K562 treated with DMSO at 1 percent for 12 hours (cell line): ENCODE measurements around the gene ARFGAP3. TPM values are rescaled to one million over a fixed set of nuclear protein-coding genes. Genes with fewer than 3 reads are reported as not detected.

Experiments used
- total RNA-seq: library from RNA; unstranded; fragments of 300-600 nt; gene quantifications from 2 replicates; pipeline ENCODE4 v1.2.3, GENCODE V29; 2022; ENCODE audit not compliant: insufficient read depth

The ARFGAP3 gene, protein sequence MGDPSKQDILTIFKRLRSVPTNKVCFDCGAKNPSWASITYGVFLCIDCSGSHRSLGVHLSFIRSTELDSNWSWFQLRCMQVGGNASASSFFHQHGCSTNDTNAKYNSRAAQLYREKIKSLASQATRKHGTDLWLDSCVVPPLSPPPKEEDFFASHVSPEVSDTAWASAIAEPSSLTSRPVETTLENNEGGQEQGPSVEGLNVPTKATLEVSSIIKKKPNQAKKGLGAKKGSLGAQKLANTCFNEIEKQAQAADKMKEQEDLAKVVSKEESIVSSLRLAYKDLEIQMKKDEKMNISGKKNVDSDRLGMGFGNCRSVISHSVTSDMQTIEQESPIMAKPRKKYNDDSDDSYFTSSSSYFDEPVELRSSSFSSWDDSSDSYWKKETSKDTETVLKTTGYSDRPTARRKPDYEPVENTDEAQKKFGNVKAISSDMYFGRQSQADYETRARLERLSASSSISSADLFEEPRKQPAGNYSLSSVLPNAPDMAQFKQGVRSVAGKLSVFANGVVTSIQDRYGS
- total RNA-seq: 20.7 and 39.3 TPM in 2 replicates

DNA sequence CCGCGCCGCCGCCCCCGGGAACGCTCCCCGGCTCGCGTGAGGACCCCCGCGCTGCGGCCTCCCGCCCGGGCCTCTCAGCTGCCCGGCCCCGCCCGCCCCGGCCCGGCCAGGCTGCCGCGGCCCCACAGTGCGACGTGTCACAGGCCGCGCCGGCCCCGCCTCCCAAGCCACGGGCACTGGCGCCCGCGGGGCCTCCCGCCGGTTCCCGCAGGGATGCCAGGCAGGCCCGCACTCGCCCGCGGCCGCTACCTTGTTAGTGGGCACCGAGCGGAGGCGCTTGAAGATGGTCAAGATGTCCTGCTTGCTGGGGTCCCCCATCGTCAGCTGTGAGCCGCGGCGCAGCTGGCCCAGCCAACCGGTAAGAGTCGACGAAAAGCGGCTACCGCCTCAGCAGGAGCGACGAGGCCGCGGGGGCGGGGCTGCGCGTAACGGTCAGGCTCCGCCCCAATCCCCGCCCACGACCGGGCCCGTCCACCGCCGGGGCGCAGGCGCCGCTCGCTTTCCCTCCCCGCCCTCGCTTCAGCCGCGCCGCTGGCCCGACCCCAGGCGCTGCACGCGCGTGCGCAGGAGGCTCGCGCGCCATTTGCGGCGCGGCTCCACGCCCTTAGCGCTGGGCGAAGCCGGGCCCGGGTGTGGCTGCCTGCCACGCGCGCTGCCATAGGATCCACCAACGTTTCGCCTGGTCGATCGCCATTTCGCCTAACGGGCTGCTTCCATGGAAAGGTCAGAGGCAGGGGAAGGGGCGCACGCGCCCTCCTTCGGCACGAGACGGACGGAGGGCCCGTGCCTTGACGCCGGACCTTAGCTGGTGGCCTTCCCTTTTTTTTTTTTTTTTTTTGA, at the start of gene ARFGAP3:
ARFGAP3 (minus strand) TSS at position 409 of the 840 bp plus-strand sequence; CDS start at position 318, 91 bp downstream.

Other genes starting within 250 kb of the ARFGAP3 start
- 24.1 and 35.5 TPM in 2 replicates for gene POLDIP3, start 242.4 kb downstream of the ARFGAP3 start, total RNA-seq
- not detected in 2 replicates for gene ATP5MGL, start 216.7 kb downstream of the ARFGAP3 start, total RNA-seq
- gene CYB5R3, start 207.9 kb downstream of the ARFGAP3 start, total RNA-seq: 81.2 and 93.7 TPM in 2 replicates
- not detected in 2 replicates for gene A4GALT, start 136.4 kb downstream of the ARFGAP3 start, total RNA-seq
- 30.6 and 65.9 TPM in 2 replicates for gene PACSIN2, start 157.9 kb upstream of the ARFGAP3 start, total RNA-seq
- gene TTLL1, start 232.1 kb upstream of the ARFGAP3 start, total RNA-seq: 2.9 and 3.0 TPM in 2 replicates